CD4-positive, CD25-positive, alpha-beta regulatory T cell (primary cell): ENCODE results near the gene ZNF785. TPM values are rescaled to one million over a fixed set of nuclear protein-coding genes. Genes with fewer than 3 reads are reported as not detected.

ENCODE experiments used
- ATAC-seq, 2 donors: fragments of 150-1000 bp; cut with Tn5 transposase; one replicate each; pipeline ENCODE4 v1.10.0; 2021; ENCODE audit warnings: low read depth in 2 of 2, moderate number of reproducible peaks in 2 of 2, moderate library complexity in 1 of 2
- DNase-seq, 3 donors: peaks; one replicate each; pipeline versions ENCODE4 v3.0.0 to v3.0.0-alpha.2; 2012 to 2022; ENCODE audit warnings: mixed read lengths in 1 of 3
- H3K27ac ChIP-seq: one replicate; pipeline ENCODE4 v1.7.0; 2013; ENCODE audit warnings: mild to moderate bottlenecking, low read length; ENCODE audit not compliant: insufficient read depth, poor library complexity, severe bottlenecking
- H3K27me3 ChIP-seq: one replicate; pipeline ENCODE4 v1.7.0; 2013; ENCODE audit warnings: low read length; ENCODE audit not compliant: control insufficient read depth, insufficient read depth
- H3K36me3 ChIP-seq: one replicate; pipeline ENCODE4 v1.7.0; 2013; ENCODE audit warnings: mild to moderate bottlenecking, low read length, moderate library complexity; ENCODE audit not compliant: control insufficient read depth, insufficient read depth
- H3K4me1 ChIP-seq: 2 replicates; pipeline ENCODE4 v1.7.0; 2013; ENCODE audit warnings: mild to moderate bottlenecking, low read length; ENCODE audit not compliant: insufficient read depth, control insufficient read depth, poor library complexity, severe bottlenecking
- H3K4me3 ChIP-seq: one replicate; pipeline ENCODE4 v1.7.0; 2013; ENCODE audit warnings: low read depth, mild to moderate bottlenecking, low read length, moderate library complexity
- H3K9me3 ChIP-seq, 2 experiments: 1 replicate in 1 of 2; 2 replicates in 1 of 2; pipeline ENCODE4 v1.7.0; 2013; ENCODE audit warnings: low read length in 2 of 2, mild to moderate bottlenecking in 1 of 2, moderate library complexity in 1 of 2; ENCODE audit not compliant: control insufficient read depth in 2 of 2
- H3K27ac Mint-ChIP-seq, 3 donors: one replicate each; pipeline ENCODE4 v1.8.0; 2020 to 2022; ENCODE audit warnings: mild to moderate bottlenecking in 3 of 3, mixed read lengths in 3 of 3, moderate library complexity in 2 of 3
- H3K27me3 Mint-ChIP-seq: one replicate; pipeline ENCODE4 v1.8.0; 2022; ENCODE audit warnings: mild to moderate bottlenecking, mixed read lengths
- H3K36me3 Mint-ChIP-seq: one replicate; pipeline ENCODE4 v1.8.0; 2020; ENCODE audit warnings: mixed read lengths
- H3K4me1 Mint-ChIP-seq, 4 donors: one replicate each; pipeline ENCODE4 v1.8.0; 2020 to 2022; ENCODE audit warnings: mixed read lengths in 4 of 4, mild to moderate bottlenecking in 1 of 4
- H3K4me3 Mint-ChIP-seq, 4 donors: one replicate each; pipeline ENCODE4 v1.8.0; 2020 to 2022; ENCODE audit warnings: mild to moderate bottlenecking in 4 of 4, mixed read lengths in 4 of 4, moderate library complexity in 3 of 4
- H3K9me3 Mint-ChIP-seq, 7 donors: one replicate each; pipeline ENCODE4 v1.8.0; 2020 to 2022; ENCODE audit warnings: mixed read lengths in 7 of 7, mild to moderate bottlenecking in 3 of 7, moderate library complexity in 2 of 7
- polyA plus RNA-seq, 4 donors: library from polyadenylated mRNA; unstranded; fragments of 300-500 nt; fragmentation: Illumina TruSeq; gene quantifications; one replicate each; pipeline ENCODE4 v1.2.3, GENCODE V29; 2021
- total RNA-seq: library from RNA; stranded (reverse); gene quantifications from one replicate; pipeline ENCODE4 v1.2.3, GENCODE V29; 2022

ZNF785 gene
- total and polyA plus RNA-seq, 5 donors from 2014 or later, result 1.4 to 9.3 (median 3.0) TPM

DNA sequence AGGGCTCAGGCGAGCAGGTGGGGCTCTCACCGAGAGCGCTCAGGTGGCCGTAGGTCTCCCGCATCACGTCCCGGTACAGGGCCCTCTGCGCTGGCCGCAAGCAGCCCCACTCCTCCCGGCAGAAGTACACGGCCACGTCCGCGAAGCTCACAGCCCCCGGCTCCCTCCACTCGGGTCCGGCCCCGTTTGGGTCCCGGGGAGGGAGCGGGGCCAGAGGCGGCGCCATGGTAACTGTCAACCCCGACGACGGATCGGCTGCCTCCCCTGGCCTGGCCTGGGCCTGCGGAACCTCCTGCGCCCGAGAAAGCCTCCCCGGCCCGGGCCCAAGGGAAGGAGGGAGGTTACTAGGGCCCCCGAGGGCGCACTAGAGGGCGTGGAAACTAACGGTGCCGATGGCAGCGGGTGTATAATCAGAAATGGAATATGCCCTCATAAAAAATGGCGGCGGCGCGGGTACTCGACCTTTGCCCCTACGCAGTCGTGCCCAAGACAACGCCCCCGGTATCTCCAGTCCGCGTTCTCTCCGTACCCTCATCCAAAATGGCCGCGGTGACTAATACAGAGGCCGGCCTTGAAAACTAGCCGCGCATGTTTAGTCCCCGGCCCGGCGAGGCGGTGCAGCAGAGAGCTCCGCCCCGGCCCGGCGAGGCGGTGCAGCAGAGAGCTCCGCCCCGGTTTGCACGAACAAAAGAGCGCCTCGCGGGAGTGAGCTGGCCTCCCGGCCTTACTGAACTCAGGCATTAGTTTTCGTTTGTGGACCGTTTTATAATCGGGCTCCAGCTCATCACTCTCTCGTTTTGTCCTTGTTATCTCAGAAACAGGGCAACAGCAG is 27.3 kb downstream of the ZNF785 start, which contains the start of gene ZNF764:
Gene ZNF764 (minus strand): TSS at position 418 of the 832 bp plus-strand sequence. CDS start 192 bp downstream, at position 226.
- Histone ChIP-seq H3K4me1 (peaks cover 46% of the 10 kb centered on the region), H3K9me3 (no peaks in the 10 kb centered on the region), H3K27me3 (no peaks in the 10 kb centered on the region), H3K27ac (peak within 1 kb of the TSS; percentile 95), H3K36me3 (peaks cover 17% of the 10 kb centered on the region), H3K4me3 (peak within 1 kb of the TSS; percentile 72)
- Mint-ChIP-seq H3K36me3 (peaks cover 16% of the 10 kb centered on the region), H3K9me3 (no peaks in the 10 kb centered on the region), H3K4me1 (peaks cover 6 to 52% (median 22%) of the 10 kb centered on the region in 4 donors), H3K4me3 (peak within 1 kb of the TSS; percentile 83 to 93 (median 89)), H3K27ac (peak within 1 kb of the TSS; percentile 93 to 95 (median 95)), H3K27me3 (no peaks in the 10 kb centered on the region)
- DNase-seq (peak; percentile 95 to 99 (median 95)), ATAC-seq (peak; percentile 93 to 95)

DNA sequence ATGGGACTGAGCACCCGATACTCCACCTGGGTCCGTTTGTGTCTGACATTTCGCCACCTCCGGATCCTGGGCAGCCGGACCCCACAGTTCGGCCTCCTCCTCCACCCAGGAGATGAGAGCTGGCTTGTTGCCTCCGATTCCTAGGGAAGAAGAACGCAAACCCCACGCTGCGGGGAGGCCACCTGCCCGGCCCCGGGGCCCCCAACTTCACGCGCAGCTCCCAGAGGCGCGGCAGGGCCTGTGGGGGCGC is 27.9 kb downstream of the ZNF785 start:
- peak overlapping the region; percentile 95 for H3K27ac ChIP-seq
- Mint-ChIP-seq H3K4me1 (peaks cover 6 to 58% (median 25%) of the 10 kb centered on the region in 4 donors), H3K36me3 (peaks cover 16% of the 10 kb centered on the region), H3K9me3 (no peaks in the 10 kb centered on the region), H3K27ac (peak overlapping the region; percentile 93 to 95 (median 95)), H3K4me3 (peak overlapping the region; percentile 83 to 93 (median 89)), H3K27me3 (no peaks in the 10 kb centered on the region)
- H3K4me1 ChIP-seq, result peaks cover 51% of the 10 kb centered on the region
- no peaks in the 10 kb centered on the region for H3K27me3 ChIP-seq
- H3K4me3 ChIP-seq, result peak overlapping the region; percentile 70
- no peaks in the 10 kb centered on the region for H3K9me3 ChIP-seq
- ATAC-seq, result no peak
- DNase-seq, result no peak
- H3K36me3 ChIP-seq, result peaks cover 18% of the 10 kb centered on the region

DNA sequence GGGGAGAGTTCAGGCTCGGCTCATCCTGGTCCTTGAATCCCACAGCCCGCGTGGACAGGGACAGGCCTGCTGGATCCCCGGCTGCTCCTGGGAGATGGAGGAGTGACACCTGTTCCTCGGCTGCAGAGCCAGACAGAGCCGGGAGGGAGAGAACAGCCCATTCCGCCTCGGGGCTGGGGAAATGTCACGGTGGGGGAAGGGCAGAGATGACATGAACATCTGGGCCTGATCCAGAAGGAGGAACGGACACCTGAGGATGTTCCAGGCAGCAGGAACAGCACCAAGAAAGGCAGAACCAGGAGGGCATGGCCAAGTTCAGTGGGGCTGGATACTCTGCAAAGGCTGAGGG is 29.4 kb downstream of the ZNF785 start:
- ATAC-seq (no peak), DNase-seq (no peak)
- no peaks in the 10 kb centered on the region for H3K27me3 ChIP-seq
- no peaks in the 10 kb centered on the region for H3K9me3 Mint-ChIP-seq
- peaks cover 16% of the 10 kb centered on the region for H3K36me3 Mint-ChIP-seq
- peak overlapping the region; percentile 26 to 92 (median 83) for H3K27ac Mint-ChIP-seq
- no peaks in the 10 kb centered on the region for H3K27me3 Mint-ChIP-seq
- peaks cover 18% of the 10 kb centered on the region for H3K36me3 ChIP-seq
- H3K4me3 Mint-ChIP-seq, result peak overlapping the region; percentile 46 to 93 (median 90)
- no peak overlapping the region for H3K27ac ChIP-seq
- H3K4me1 Mint-ChIP-seq, result peaks cover 10 to 67% (median 32%) of the 10 kb centered on the region in 4 donors
- H3K4me1 ChIP-seq, result peaks cover 60% of the 10 kb centered on the region
- no peak overlapping the region for H3K4me3 ChIP-seq
- H3K9me3 ChIP-seq, result no peaks in the 10 kb centered on the region

DNA sequence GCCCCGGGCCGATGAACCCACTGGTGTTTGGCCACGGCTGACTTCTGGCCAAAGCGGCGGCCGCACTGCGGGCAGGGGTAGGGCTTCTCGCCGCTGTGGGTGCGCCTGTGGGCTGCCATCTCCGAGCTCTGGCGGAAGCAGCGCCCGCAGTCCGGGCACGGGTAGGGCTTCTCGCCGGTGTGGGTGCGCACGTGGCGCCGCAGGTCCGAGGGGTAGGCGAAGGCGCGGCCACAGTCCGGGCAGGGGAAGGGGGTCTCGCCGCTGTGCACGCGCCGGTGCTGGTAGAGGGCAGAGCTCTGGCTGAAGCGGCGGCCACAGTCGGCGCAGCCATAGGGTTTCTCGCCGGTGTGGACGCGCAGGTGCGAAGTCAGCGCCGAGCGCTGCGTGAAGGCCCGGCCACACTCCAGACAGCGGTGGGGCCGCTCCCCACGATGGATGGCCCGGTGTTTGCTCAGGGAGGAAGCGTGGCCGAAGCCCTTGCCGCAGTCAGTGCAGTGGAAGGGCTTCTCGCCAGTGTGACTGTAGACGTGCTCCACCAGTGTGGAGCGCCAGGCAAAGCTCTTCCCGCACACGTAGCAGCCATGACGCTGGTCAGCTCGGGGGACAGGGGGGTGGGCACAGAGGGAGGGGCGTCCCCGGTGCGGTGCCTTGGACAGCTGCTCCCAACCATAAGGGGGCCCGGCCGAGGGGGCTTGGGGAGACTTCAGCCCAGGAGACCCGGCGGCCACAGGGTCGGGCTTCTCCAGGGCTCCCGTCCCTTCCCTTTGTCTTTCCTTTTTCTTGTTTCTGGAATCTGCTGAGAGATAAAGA is 30.0 kb downstream of the ZNF785 start:
- Histone ChIP-seq H3K27me3 (no peaks in the 10 kb centered on the region), H3K9me3 (no peaks in the 10 kb centered on the region), H3K4me1 (peaks cover 59% of the 10 kb centered on the region), H3K27ac (no peak overlapping the region), H3K4me3 (no peak overlapping the region), H3K36me3 (peaks cover 18% of the 10 kb centered on the region)
- Mint-ChIP-seq H3K4me3 (peak overlapping the region; percentile 24 to 93 (median 90)), H3K27ac (peak overlapping the region; percentile 26 to 92 (median 83)), H3K9me3 (no peaks in the 10 kb centered on the region), H3K36me3 (peaks cover 16% of the 10 kb centered on the region), H3K27me3 (no peaks in the 10 kb centered on the region), H3K4me1 (peaks cover 6 to 66% (median 33%) of the 10 kb centered on the region in 4 donors)
- DNase-seq (no peak), ATAC-seq (no peak)

DNA sequence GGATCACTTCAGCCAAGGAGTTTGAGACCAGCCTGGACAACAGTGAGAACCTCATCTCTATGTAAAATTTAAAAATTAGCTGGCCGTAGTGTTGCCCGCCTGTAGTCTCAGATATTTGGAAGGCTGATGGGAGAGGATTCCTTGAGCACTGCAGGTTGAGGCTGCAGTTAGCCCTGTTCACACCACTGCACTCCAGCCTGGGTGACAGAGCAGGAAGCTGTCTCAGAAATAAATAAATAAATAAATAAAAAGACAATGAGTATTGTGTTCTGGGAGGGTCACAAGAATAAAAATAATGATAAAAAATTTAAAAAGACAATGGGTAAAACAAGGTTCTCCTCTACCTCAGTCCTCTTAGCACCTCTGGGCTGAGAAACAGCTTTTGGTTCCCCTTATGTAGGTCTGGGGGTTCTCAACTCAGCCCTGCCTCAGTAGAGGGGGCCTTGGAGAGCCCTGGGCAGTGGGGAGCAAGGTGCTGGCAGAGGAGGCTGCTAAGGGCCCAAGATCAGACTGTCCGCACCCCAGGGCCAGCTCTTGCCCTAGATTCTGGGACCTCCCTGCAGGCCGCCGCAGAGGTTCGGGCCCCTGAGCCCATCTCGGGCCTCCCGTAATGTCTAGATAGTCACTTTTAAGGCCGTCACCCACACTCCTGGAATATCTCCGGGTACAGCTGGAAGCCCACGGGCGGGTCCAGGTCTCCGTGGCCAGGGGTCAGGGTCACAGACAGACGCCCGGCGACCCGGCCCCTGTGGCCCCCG is 30.8 kb downstream of the ZNF785 start:
- Histone ChIP-seq H3K27me3 (no peaks in the 10 kb centered on the region), H3K36me3 (peaks cover 18% of the 10 kb centered on the region), H3K4me3 (no peak overlapping the region), H3K9me3 (no peaks in the 10 kb centered on the region), H3K27ac (no peak overlapping the region), H3K4me1 (peaks cover 59% of the 10 kb centered on the region)
- H3K4me3 Mint-ChIP-seq, result peak overlapping the region in 2 of 4 donors; percentile 38 to 95
- ATAC-seq (no peak), DNase-seq (no peak)
- H3K27me3 Mint-ChIP-seq, result no peaks in the 10 kb centered on the region
- H3K4me1 Mint-ChIP-seq, result peaks cover 6 to 66% (median 33%) of the 10 kb centered on the region in 4 donors
- H3K36me3 Mint-ChIP-seq, result peaks cover 16% of the 10 kb centered on the region
- no peak overlapping the region for H3K27ac Mint-ChIP-seq
- no peaks in the 10 kb centered on the region for H3K9me3 Mint-ChIP-seq

DNA sequence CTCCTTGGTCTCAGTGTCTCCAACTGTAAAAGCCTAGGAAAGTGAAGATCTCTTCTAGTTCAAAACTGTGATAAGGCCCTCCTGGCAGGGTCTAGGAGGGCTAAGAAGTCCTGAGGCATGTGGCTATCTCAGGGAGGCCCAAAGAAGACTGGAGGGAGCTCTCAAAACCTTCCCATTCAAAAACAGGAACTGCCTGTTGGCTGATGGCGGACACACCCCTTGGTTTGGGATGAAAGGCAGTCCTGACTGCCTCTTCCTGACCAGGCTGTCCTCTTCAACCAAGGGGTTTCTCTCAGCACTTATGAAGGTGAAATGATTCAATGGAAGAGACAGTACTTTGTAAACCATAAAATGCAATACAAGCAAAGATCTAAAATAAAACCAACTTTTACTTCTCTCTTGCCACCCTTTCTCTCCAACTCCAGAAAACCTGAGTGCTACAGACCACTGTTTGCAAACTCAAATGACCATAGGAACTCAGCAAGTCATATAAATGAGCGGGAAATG is 32.1 kb downstream of the ZNF785 start:
- H3K27me3 Mint-ChIP-seq, result no peaks in the 10 kb centered on the region
- Histone ChIP-seq H3K4me3 (no peak overlapping the region), H3K4me1 (peaks cover 59% of the 10 kb centered on the region), H3K27me3 (no peaks in the 10 kb centered on the region), H3K9me3 (no peaks in the 10 kb centered on the region), H3K36me3 (peaks cover 18% of the 10 kb centered on the region), H3K27ac (peak overlapping the region; percentile 65)
- peaks cover 6 to 67% (median 41%) of the 10 kb centered on the region in 4 donors for H3K4me1 Mint-ChIP-seq
- ATAC-seq (no peak), DNase-seq (no peak)
- no peaks in the 10 kb centered on the region for H3K9me3 Mint-ChIP-seq
- peak overlapping the region; percentile 73 to 94 (median 75) for H3K27ac Mint-ChIP-seq
- H3K36me3 Mint-ChIP-seq, result peaks cover 16% of the 10 kb centered on the region
- peak overlapping the region; percentile 10 to 95 (median 26) for H3K4me3 Mint-ChIP-seq

DNA sequence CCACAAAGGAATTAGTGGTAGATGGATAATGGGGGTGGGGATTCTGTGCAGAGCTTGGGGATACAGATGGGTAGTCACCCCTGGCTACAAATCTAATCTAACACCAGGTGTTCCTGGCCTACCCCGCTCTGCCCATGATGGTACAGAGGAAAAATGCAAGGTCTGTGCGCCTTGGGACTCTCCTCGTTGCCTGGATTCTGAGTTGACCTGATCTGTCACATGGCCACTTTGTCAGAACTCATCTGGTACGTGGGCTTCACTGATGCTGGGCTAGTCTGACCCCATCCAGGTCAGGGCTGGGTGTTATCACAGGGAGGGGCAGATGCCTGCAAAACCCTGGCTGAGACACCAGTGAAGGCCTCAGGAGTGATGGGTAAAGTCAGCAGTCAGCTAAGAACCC is 32.5 kb downstream of the ZNF785 start:
- Mint-ChIP-seq H3K4me3 (peak overlapping the region in 2 of 4 donors; percentile 16 to 95), H3K4me1 (peaks cover 6 to 69% (median 45%) of the 10 kb centered on the region in 4 donors), H3K27ac (peak overlapping the region; percentile 73 to 94 (median 75)), H3K9me3 (no peaks in the 10 kb centered on the region), H3K27me3 (no peaks in the 10 kb centered on the region), H3K36me3 (peaks cover 16% of the 10 kb centered on the region)
- no peaks in the 10 kb centered on the region for H3K27me3 ChIP-seq
- DNase-seq (no peak), ATAC-seq (no peak)
- no peak overlapping the region for H3K4me3 ChIP-seq
- no peaks in the 10 kb centered on the region for H3K9me3 ChIP-seq
- H3K27ac ChIP-seq, result peak overlapping the region; percentile 65
- H3K4me1 ChIP-seq, result peaks cover 59% of the 10 kb centered on the region
- peaks cover 18% of the 10 kb centered on the region for H3K36me3 ChIP-seq
